Astrocyte (in vitro differentiated cells and primary cell): ENCODE data around the gene TMEM201.

Experiments used
- CTCF ChIP-seq: IDR thresholded peaks from 2 replicates; pipeline ENCODE4 v1.5.1; 2011; ENCODE audit warnings: low read depth, mild to moderate bottlenecking, inconsistent platforms, low read length, moderate library complexity; ENCODE audit not compliant: insufficient read depth
- EZH2 ChIP-seq: IDR thresholded peaks from 2 replicates; pipeline ENCODE4 v1.6.1; 2012; ENCODE audit warnings: mild to moderate bottlenecking, low read length, inconsistent platforms; ENCODE audit not compliant: insufficient read depth

DNA sequence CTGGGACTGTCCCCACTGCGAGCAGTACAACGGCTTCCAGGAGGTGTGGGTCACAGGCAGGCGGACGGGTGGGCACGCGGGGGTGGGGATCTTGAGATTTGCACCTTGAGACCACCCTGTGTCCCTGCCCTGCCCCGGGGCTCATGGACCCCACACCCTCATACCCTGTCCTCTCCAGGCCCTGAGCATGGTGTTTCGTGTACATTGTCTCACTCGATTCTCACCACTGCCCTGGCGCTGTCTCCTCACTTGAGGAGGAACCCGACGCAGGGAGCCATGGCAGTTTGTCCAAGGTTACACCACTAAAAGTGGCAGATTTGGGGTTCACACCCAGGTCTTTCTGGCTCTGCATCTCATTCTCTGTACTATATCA, 7.2 kb downstream of the TMEM201 start:
- TF ChIP-seq CTCF (no peak), EZH2 (no peak)
